Measurements from ENCODE around the gene TFAP2A. TPM values are rescaled to one million over a fixed set of nuclear protein-coding genes. Genes with fewer than 3 reads are reported as not detected.
A peak's percentile ranks its signal among the peaks of the same experiment; 100 is the strongest.

Gene TFAP2A
- 53.2 and 59.6 TPM in 2 replicates for total RNA-seq
- long read RNA-seq, partial matches to known transcripts = 1 of 1 reads
- long read RNA-seq, other reads (novel, unspliced or antisense) = 0 of 1 reads

DNA sequence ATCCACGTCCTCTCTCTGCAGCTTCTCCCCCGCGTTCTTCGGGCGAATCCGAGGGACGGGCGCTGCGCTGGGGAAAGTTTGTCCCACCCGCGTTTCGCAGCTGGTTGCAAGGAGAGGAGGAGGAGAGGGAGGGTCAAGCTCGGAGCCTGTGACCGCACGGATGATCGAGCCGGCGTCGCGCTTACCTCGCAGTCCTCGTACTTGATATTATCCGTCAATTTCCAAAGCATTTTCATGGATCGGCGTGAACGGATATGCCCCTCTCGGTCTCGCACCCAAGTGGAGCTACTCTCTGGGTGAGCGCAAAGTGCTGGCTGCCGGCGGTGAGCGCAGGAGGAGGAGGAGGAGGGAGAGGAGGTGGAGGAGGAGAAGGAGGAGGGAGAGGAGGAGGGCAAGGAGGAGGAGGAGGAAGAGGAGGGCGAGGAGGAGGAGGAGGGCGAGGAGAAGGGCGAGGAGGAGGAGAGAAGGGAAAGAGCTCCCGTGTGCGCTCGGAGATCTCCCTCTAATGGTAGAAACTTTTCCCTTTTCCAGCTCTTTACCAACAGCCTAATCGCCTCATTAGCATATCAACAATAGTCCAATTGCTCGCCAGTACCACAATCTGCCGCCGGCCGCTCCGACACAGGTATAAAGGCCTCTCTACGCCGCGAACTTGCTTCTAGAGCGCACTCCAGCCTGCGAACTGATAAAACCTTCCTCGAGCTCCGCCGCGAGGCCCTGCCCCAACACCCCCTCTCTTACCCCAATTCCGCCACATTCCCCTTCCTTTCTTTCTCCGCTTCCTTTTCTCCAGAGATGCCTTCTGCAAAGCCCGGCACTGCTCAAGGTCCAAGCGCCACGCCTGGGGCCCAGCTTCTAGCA lies at the start of gene TFAP2A:
TFAP2A (minus strand) TSS at position 319 of the 861 bp plus-strand sequence; CDS start at position 236, 83 bp downstream.
- Mint-ChIP-seq H3K9me3 (ENCODE audit: unreplicated experiment) (no peaks in the 10 kb centered on the region), H3K36me3 (ENCODE audit: unreplicated experiment) (peaks cover 11% of the 10 kb centered on the region), H3K27me3 (ENCODE audit: unreplicated experiment) (peaks cover 2% of the 10 kb centered on the region), H3K4me3 (ENCODE audit: unreplicated experiment) (peak within 1 kb of the TSS; percentile 99), H3K4me1 (ENCODE audit: unreplicated experiment) (peaks cover 15% of the 10 kb centered on the region), H3K27ac (ENCODE audit: unreplicated experiment) (peak within 1 kb of the TSS; percentile 99)
- TF ChIP-seq, protein P1, sequence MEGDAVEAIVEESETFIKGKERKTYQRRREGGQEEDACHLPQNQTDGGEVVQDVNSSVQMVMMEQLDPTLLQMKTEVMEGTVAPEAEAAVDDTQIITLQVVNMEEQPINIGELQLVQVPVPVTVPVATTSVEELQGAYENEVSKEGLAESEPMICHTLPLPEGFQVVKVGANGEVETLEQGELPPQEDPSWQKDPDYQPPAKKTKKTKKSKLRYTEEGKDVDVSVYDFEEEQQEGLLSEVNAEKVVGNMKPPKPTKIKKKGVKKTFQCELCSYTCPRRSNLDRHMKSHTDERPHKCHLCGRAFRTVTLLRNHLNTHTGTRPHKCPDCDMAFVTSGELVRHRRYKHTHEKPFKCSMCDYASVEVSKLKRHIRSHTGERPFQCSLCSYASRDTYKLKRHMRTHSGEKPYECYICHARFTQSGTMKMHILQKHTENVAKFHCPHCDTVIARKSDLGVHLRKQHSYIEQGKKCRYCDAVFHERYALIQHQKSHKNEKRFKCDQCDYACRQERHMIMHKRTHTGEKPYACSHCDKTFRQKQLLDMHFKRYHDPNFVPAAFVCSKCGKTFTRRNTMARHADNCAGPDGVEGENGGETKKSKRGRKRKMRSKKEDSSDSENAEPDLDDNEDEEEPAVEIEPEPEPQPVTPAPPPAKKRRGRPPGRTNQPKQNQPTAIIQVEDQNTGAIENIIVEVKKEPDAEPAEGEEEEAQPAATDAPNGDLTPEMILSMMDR (IDR thresholded peaks at IDR 0.05) = peak; percentile 66
- no peak for DNase-seq (ENCODE audit: extremely low spot score, unreplicated experiment)

DNA sequence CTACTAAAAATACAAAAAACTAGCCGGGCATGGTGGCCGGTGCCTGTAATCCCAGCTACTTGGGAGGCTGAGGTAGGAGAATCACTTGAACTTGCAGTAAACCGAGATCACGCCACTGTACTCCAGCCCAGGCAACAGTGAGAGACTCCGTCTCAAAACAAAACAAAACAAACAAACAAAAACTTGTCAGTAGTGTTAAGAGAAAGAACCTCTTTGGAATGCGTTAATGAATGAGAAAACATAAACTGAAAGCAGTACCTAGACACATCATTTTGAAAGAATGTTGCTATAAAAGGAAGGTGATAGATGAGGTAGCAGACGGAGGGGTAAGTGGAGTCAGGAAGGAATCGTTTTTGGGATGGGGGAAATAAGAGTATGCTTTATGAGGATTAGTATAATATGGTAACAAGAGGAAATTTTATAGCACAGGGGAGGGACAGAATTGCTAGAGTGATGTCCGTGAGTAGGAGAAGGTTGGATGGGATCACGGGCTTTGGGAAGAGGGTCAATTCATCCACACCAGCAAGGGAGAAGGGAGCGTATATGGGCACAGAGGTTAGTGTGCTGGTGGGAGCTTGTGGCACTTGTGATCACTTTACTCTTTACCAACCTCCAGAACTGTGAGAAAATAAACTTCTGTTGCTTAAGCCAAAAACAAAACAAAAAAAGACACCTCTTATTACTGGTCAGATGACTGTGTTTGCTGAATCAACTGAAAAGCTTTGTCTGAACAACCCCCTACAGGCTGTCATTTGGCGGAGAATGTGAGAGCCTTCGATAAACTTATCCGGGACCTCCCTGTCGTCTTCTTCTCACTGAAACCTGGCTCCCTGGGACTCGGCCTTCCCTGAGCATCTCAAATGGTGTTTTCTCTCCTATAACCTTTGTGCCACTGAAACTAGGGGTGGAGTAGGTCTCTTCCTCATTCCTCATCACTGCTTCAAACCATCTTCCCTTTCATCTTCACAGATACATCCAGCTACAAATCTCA lies 48.9 kb upstream of the TFAP2A start:
- H3K4me3 Mint-ChIP-seq (ENCODE audit: unreplicated experiment) = no peak overlapping the region
- TF ChIP-seq, protein P1 (IDR thresholded peaks at IDR 0.05) = no peak
- no peak for DNase-seq (ENCODE audit: extremely low spot score, unreplicated experiment)
- H3K4me1 Mint-ChIP-seq (ENCODE audit: unreplicated experiment) = no peaks in the 10 kb centered on the region
- H3K36me3 Mint-ChIP-seq (ENCODE audit: unreplicated experiment) = no peaks in the 10 kb centered on the region
- no peak overlapping the region for H3K27ac Mint-ChIP-seq (ENCODE audit: unreplicated experiment)
- no peaks in the 10 kb centered on the region for H3K9me3 Mint-ChIP-seq (ENCODE audit: unreplicated experiment)
- H3K27me3 Mint-ChIP-seq (ENCODE audit: unreplicated experiment) = peaks cover 18% of the 10 kb centered on the region

DNA sequence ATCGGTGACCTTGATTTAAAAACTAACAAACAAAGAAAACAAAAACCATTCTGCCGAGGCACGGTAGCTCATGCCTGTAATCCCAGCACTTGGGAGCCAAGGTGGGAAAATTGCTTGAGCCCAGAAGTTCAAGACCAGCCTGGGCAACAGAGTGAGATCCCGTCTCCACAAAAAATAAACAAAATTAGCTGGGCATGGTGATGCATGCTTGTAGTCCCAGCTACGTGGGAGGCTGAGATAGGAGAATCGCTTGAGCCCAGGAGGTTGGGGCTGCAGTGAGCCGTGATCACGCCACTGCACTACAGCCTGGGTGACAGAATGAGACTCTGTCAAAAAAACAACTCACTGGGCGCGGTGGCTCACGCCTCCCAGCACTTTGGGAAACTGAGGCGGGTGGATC lies 48.2 kb upstream of the TFAP2A start:
- Mint-ChIP-seq H3K9me3 (ENCODE audit: unreplicated experiment) (no peaks in the 10 kb centered on the region), H3K4me1 (ENCODE audit: unreplicated experiment) (no peaks in the 10 kb centered on the region), H3K27me3 (ENCODE audit: unreplicated experiment) (peaks cover 18% of the 10 kb centered on the region), H3K27ac (ENCODE audit: unreplicated experiment) (no peak overlapping the region), H3K4me3 (ENCODE audit: unreplicated experiment) (no peak overlapping the region), H3K36me3 (ENCODE audit: unreplicated experiment) (no peaks in the 10 kb centered on the region)
- TF ChIP-seq, protein P1 (IDR thresholded peaks at IDR 0.05) = no peak
- DNase-seq (ENCODE audit: extremely low spot score, unreplicated experiment) = no peak

DNA sequence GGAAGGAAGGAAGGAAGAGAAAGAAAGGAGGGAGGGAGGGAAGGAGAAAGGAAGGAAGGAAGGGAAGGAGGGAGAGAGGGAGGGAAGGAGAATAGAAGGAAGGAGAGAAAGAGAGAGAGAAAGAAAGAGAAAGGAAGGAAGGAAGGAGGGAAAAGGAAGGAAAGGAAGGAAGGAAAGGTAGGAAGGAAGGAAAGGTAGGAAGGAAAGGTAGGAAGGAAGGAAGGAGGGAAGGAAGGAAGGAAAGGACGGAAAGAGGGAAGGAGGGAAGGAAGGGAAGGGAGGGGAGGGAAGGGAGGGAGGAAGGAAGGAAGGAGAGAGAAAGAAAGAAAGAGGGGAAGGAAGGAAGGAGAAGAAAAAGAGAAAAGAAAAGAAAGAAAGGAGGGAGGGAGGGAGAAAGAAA lies 47.0 kb upstream of the TFAP2A start:
- TF ChIP-seq, protein P1 (IDR thresholded peaks at IDR 0.05) = no peak
- no peaks in the 10 kb centered on the region for H3K4me1 Mint-ChIP-seq (ENCODE audit: unreplicated experiment)
- peaks cover 18% of the 10 kb centered on the region for H3K27me3 Mint-ChIP-seq (ENCODE audit: unreplicated experiment)
- no peak overlapping the region for H3K27ac Mint-ChIP-seq (ENCODE audit: unreplicated experiment)
- no peak overlapping the region for H3K4me3 Mint-ChIP-seq (ENCODE audit: unreplicated experiment)
- DNase-seq (ENCODE audit: extremely low spot score, unreplicated experiment) = no peak
- no peaks in the 10 kb centered on the region for H3K9me3 Mint-ChIP-seq (ENCODE audit: unreplicated experiment)
- no peaks in the 10 kb centered on the region for H3K36me3 Mint-ChIP-seq (ENCODE audit: unreplicated experiment)
